H1 (cell line): ENCODE measurements around the gene TXN2. TPM values are rescaled to one million over a fixed set of nuclear protein-coding genes. Genes with fewer than 3 reads are reported as not detected.
A peak's percentile ranks its signal among the peaks of the same experiment; 100 is the strongest.

Source experiments
- CTCF ChIA-PET: fragments of 300-600 bp; sonication (Branson Sonifier 250); formaldehyde crosslinking; loops from one replicate; lab custom pipeline; 2021; ENCODE audit not compliant: partially characterized antibody; lab: Charles Lee
- POLR2A ChIA-PET: fragments of 300-600 bp; sonication (Branson Sonifier 250); formaldehyde crosslinking; loops from one replicate; lab custom pipeline; 2021; ENCODE audit warnings: inconsistent platforms; ENCODE audit not compliant: partially characterized antibody; lab: Charles Lee
- DNase-seq, 2 experiments: peaks; one replicate each; pipeline versions ENCODE4 v3.0.0 to v3.0.0-alpha.2; 2010 to 2022; ENCODE audit warnings: low spot score in 2 of 2, low read depth in 1 of 2, mixed read lengths in 1 of 2
- FAIRE-seq: peaks from 2 replicates; lab custom pipeline; 2011; peaks lifted over from hg19 to GRCh38; lab: Jason Lieb, UNC
- H2AFZ ChIP-seq: 2 replicates; pipeline ENCODE4 v1.8.1; 2012; ENCODE audit warnings: low read length, inconsistent platforms
- H2AK5ac ChIP-seq: 2 replicates; pipeline ENCODE4 v1.6.1; 2013; ENCODE audit warnings: low read depth, low read length
- H2BK120ac ChIP-seq: replicated peaks from 2 replicates; pipeline ENCODE3; 2013; ENCODE audit warnings: low read depth, low read length, inconsistent platforms
- H2BK12ac ChIP-seq: 2 replicates; pipeline ENCODE4 v1.6.1; 2013; ENCODE audit warnings: low read depth, low read length
- H2BK15ac ChIP-seq: 2 replicates; pipeline ENCODE4 v1.6.1; 2013; ENCODE audit warnings: low read length
- H2BK20ac ChIP-seq: 2 replicates; pipeline ENCODE4 v1.6.1; 2013; ENCODE audit warnings: low read length
- H2BK5ac ChIP-seq: 2 replicates; pipeline ENCODE4 v1.6.1; 2013; ENCODE audit warnings: low read depth, low read length
- H3K14ac ChIP-seq: 2 replicates; pipeline ENCODE4 v1.6.1; 2013; ENCODE audit warnings: inconsistent platforms; ENCODE audit not compliant: insufficient read length
- H3K18ac ChIP-seq: 2 replicates; pipeline ENCODE4 v1.6.1; 2013; ENCODE audit warnings: low read length; ENCODE audit errors: extremely low read depth
- H3K23ac ChIP-seq: 2 replicates; pipeline ENCODE4 v1.6.1; 2013; ENCODE audit warnings: inconsistent platforms; ENCODE audit not compliant: insufficient read length
- H3K23me2 ChIP-seq: 2 replicates; pipeline ENCODE4 v1.6.1; 2013; ENCODE audit warnings: low read depth, low read length
- H3K27ac ChIP-seq: 2 replicates; pipeline ENCODE4 v1.6.1; 2011; ENCODE audit warnings: low read depth, low read length, inconsistent platforms
- H3K27me3 ChIP-seq, 4 experiments: replicated peaks in 1 of 4; 1 replicate in 1 of 4; 2 replicates in 3 of 4; pipeline versions ENCODE4 v1.6.1 to v1.8.1; 2011 to 2013; ENCODE audit warnings: low read length in 3 of 4, mild to moderate bottlenecking in 3 of 4, inconsistent platforms in 2 of 4, mixed read lengths in 2 of 4, moderate library complexity in 1 of 4; ENCODE audit not compliant: control insufficient read depth in 3 of 4, insufficient read depth in 3 of 4; ENCODE audit errors: extremely low read depth in 1 of 4
- H3K36me3 ChIP-seq, 4 experiments: 2 replicates each; pipeline versions ENCODE4 v1.6.1 to v1.8.1; 2011 to 2013; ENCODE audit warnings: mild to moderate bottlenecking in 4 of 4, low read length in 3 of 4, moderate library complexity in 2 of 4, control low read depth in 1 of 4, inconsistent platforms in 1 of 4; ENCODE audit not compliant: insufficient read depth in 4 of 4, control insufficient read depth in 2 of 4
- H3K4ac ChIP-seq: replicated peaks from 2 replicates; pipeline ENCODE3; 2013; ENCODE audit warnings: low read length, low read depth, mixed read lengths, inconsistent platforms; ENCODE audit not compliant: insufficient read length
- H3K4me1 ChIP-seq, 4 experiments: replicated peaks in 1 of 4; 1 replicate in 1 of 4; 2 replicates in 3 of 4; pipeline versions ENCODE4 v1.6.1 to v1.8.1; 2011 to 2013; ENCODE audit warnings: low read length in 3 of 4, inconsistent platforms in 2 of 4, mixed read lengths in 1 of 4; ENCODE audit not compliant: insufficient read depth in 4 of 4, control insufficient read depth in 3 of 4
- H3K4me2 ChIP-seq, 2 experiments: 2 replicates each; pipeline versions ENCODE4 v1.6.1 to v1.8.1; 2011 to 2013; ENCODE audit warnings: low read depth in 2 of 2, low read length in 2 of 2, control low read depth in 1 of 2, inconsistent platforms in 1 of 2, mild to moderate bottlenecking in 1 of 2; ENCODE audit not compliant: insufficient read depth in 1 of 2
- H3K4me3 ChIP-seq, 4 experiments: fragments of 200-600, 300-600 bp in 1 of 4; sonication (generic), shearing (Covaris generic), sonication (Bioruptor Twin) in 1 of 4; 2 replicates each; pipeline versions ENCODE4 v1.5.1 to v1.8.1; 2011 to 2016; ENCODE audit warnings: low read length in 4 of 4, low read depth in 3 of 4, control low read depth in 2 of 4, inconsistent platforms in 2 of 4, mild to moderate bottlenecking in 2 of 4, mixed read lengths in 1 of 4, moderate library complexity in 1 of 4; ENCODE audit not compliant: insufficient read depth in 2 of 4; ENCODE audit errors: extremely low read depth in 1 of 4
- H3K56ac ChIP-seq: replicated peaks from 2 replicates; pipeline ENCODE3; 2013; ENCODE audit warnings: low read depth, mild to moderate bottlenecking, mixed read lengths, low read length, inconsistent platforms; ENCODE audit not compliant: insufficient read length
- H3K79me1 ChIP-seq: 2 replicates; pipeline ENCODE4 v1.6.1; 2013; ENCODE audit warnings: low read depth, low read length, control low read depth
- H3K79me2 ChIP-seq, 2 experiments: 2 replicates each; pipeline versions ENCODE4 v1.6.1 to v1.8.1; 2012 to 2013; ENCODE audit warnings: low read length in 2 of 2, mild to moderate bottlenecking in 2 of 2, inconsistent platforms in 1 of 2; ENCODE audit not compliant: insufficient read depth in 2 of 2, control insufficient read depth in 1 of 2
- H3K9ac ChIP-seq, 4 experiments: replicated peaks in 1 of 4; 1 replicate in 1 of 4; 2 replicates in 3 of 4; pipeline versions ENCODE4 v1.6.1 to v1.8.1; 2011 to 2013; ENCODE audit warnings: low read depth in 3 of 4, low read length in 3 of 4, control low read depth in 2 of 4, mild to moderate bottlenecking in 2 of 4, moderate library complexity in 2 of 4, inconsistent platforms in 1 of 4; ENCODE audit errors: extremely low read depth in 1 of 4
- H3K9me3 ChIP-seq, 2 experiments: 2 replicates each; pipeline versions ENCODE4 v1.6.1 to v1.8.1; 2012 to 2013; ENCODE audit warnings: mild to moderate bottlenecking in 2 of 2, moderate library complexity in 2 of 2, control low read depth in 1 of 2, inconsistent platforms in 1 of 2, low read depth in 1 of 2, low read length in 1 of 2, mixed read lengths in 1 of 2; ENCODE audit not compliant: insufficient read depth in 2 of 2
- H4K20me1 ChIP-seq, 2 experiments: replicated peaks in 1 of 2; 2 replicates each; pipeline versions ENCODE3 to v1.8.1; 2011 to 2013; ENCODE audit warnings: inconsistent platforms in 2 of 2, low read length in 2 of 2, mild to moderate bottlenecking in 1 of 2; ENCODE audit not compliant: insufficient read depth in 2 of 2, control insufficient read depth in 1 of 2
- H4K5ac ChIP-seq: 2 replicates; pipeline ENCODE4 v1.6.1; 2013; ENCODE audit warnings: low read length, low read depth, mixed read lengths, inconsistent platforms; ENCODE audit not compliant: insufficient read length
- H4K8ac ChIP-seq: 2 replicates; pipeline ENCODE4 v1.8.0; 2013; ENCODE audit warnings: mild to moderate bottlenecking, moderate library complexity, low read length, inconsistent platforms; ENCODE audit not compliant: insufficient read depth; ENCODE audit errors: extremely low read depth
- H4K91ac ChIP-seq: replicated peaks from 2 replicates; pipeline ENCODE3; 2013; ENCODE audit warnings: low read length, mixed read lengths, inconsistent platforms; ENCODE audit not compliant: insufficient read length
- ASH2L ChIP-seq: fragments of 200-600, 300-600 bp; sonication (generic); IDR thresholded peaks from one replicate; pipeline ENCODE4 v1.7.1; 2017; ENCODE audit warnings: low read length
- CHD1 ChIP-seq: IDR thresholded peaks from 2 replicates; pipeline ENCODE4 v1.6.1; 2012; ENCODE audit warnings: low read depth, low read length, improper control_type of control experiment
- CHD2 ChIP-seq: IDR thresholded peaks from 2 replicates; pipeline ENCODE4 v1.6.1; 2012; ENCODE audit warnings: low read length, improper control_type of control experiment
- CTCF ChIP-seq, 3 experiments: IDR thresholded peaks; 1 replicate in 2 of 3; 2 replicates in 1 of 3; pipeline versions ENCODE4 v1.5.1 to v1.6.1; 2011; ENCODE audit warnings: low read length in 3 of 3, mild to moderate bottlenecking in 3 of 3, inconsistent platforms in 2 of 3, low read depth in 1 of 3, moderate library complexity in 1 of 3; ENCODE audit not compliant: insufficient read depth in 1 of 3; ENCODE audit errors: control extremely low read depth in 1 of 3
- JUND ChIP-seq: IDR thresholded peaks from 2 replicates; pipeline ENCODE4 v1.6.1; 2011; ENCODE audit warnings: mild to moderate bottlenecking, improper control_type of control experiment, low read length
- RBBP5 ChIP-seq: IDR thresholded peaks from 2 replicates; pipeline ENCODE4 v1.7.1; 2012; ENCODE audit warnings: low read depth, mild to moderate bottlenecking, inconsistent platforms, low read length, moderate library complexity, borderline replicate concordance
- RNF2 ChIP-seq: fragments of 200-900, 300-1000 bp; sonication (generic); IDR thresholded peaks from 2 replicates; pipeline ENCODE4 v1.7.1; 2016; ENCODE audit warnings: borderline replicate concordance, low read depth, mild to moderate bottlenecking, antibody characterized with exemption, low read length; ENCODE audit not compliant: poor library complexity, severe bottlenecking; ENCODE audit errors: missing control alignments
- RXRA ChIP-seq: IDR thresholded peaks from 2 replicates; pipeline ENCODE4 v1.6.1; 2011; ENCODE audit warnings: low read depth, mild to moderate bottlenecking, low read length, moderate library complexity; ENCODE audit not compliant: insufficient read depth
- SUZ12 ChIP-seq: fragments of 200-600 bp; sonication (generic); IDR thresholded peaks from 2 replicates; pipeline ENCODE4 v1.6.1; 2012; ENCODE audit warnings: mild to moderate bottlenecking, inconsistent platforms, low read length, moderate library complexity, mixed read lengths
- WGBS, 2 experiments: shearing (Covaris generic) in 1 of 2; methylation state at CpG; one replicate each; pipeline versions ENCODE4 v1.1.6 to v1.1.7; 2013 to 2015; ENCODE audit warnings: low lambda C conversion rate in 2 of 2, mixed read lengths in 2 of 2, inconsistent platforms in 1 of 2, low coverage in 1 of 2, missing lambda C conversion rate in 1 of 2; ENCODE audit not compliant: insufficient replicate concordance in 2 of 2, insufficient coverage in 1 of 2, insufficient read length in 1 of 2; ENCODE audit errors: extremely low coverage in 1 of 2, missing lambda C conversion rate in 1 of 2; 5-methylcytosine and 5-hydroxymethylcytosine counted together
- polyA plus RNA-seq, 7 experiments: library from polyadenylated mRNA; depleted of rRNA in 3 of 7; stranded (reverse) in 5 of 7; unstranded in 2 of 7; fragments of >200 nt in 5 of 7; fragments of 200-250 nt in 2 of 7; gene quantifications; 1 replicate in 5 of 7; 2 replicates in 1 of 7; 4 replicates in 1 of 7; pipeline versions ENCODE4 v1.2.1 to v1.2.3, GENCODE V29; 2011 to 2013; ENCODE audit warnings: missing spikeins in 2 of 7, mixed read lengths in 2 of 7
- total RNA-seq: library from RNA; stranded (reverse); fragmentation: NEBNext Ultra II Directional; extraction: Animal tissue kit (Norgen Biotek cat#: 25700); gene quantifications from 2 replicates; pipeline ENCODE4 v1.2.1, GENCODE V29; 2021

Gene TXN2
- total and polyA plus RNA-seq, 2 of the 8 experiments (the other 6 are each of a cell fraction or from before 2014, with no cell fraction given): 47.5 to 116 TPM

GRCh38 chr22:36430863-36431262, 50.6 kb downstream of the TXN2 start:
- Histone ChIP-seq H3K14ac (no peak overlapping the region), H3K4ac (no peak overlapping the region), H3K4me3 (no peak overlapping the region), H3K27ac (no peak overlapping the region), H4K5ac (no peak overlapping the region), H3K9ac (no peak overlapping the region), H4K91ac (no peak overlapping the region), H3K27me3 (no peaks in the 10 kb centered on the region), H3K23ac (no peak overlapping the region), H3K4me1 (peaks cover 1 to 36% (median 19%) of the 10 kb centered on the region in 4 experiments), H2AK5ac (no peak overlapping the region), H3K79me1 (no peaks in the 10 kb centered on the region), H4K20me1 (no peaks in the 10 kb centered on the region), H2BK15ac (0 out of 2 replicates have a peak overlapping the region, but pooled peaks have one; percentile 53), H3K79me2 (no peaks in the 10 kb centered on the region), H3K18ac (no peak overlapping the region), H2BK20ac (no peak overlapping the region), H2BK120ac (no peak overlapping the region), H2AFZ (no peak overlapping the region), H3K36me3 (no peaks in the 10 kb centered on the region), H3K9me3 (no peaks in the 10 kb centered on the region), H3K23me2 (no peaks in the 10 kb centered on the region), H4K8ac (no peak overlapping the region), H2BK5ac (no peak overlapping the region; the same call in 1 of the 2 replicates), H3K4me2 (no peak overlapping the region), H3K56ac (no peak overlapping the region), H2BK12ac (peak overlapping the region; percentile 68; the same call in 1 of the 2 replicates)
- ChIA-PET POLR2A (interaction anchor here (1.2 kb wide), 1 partner anchor 12 kb away, joined by 4 read pairs; no protein-coding TSS in a partner anchor), CTCF (interaction anchor here (0.9 kb wide), 1 partner anchor 46 kb away, joined by 4 read pairs; no protein-coding TSS in a partner anchor)
- 91% methylated on average over 9 of the region's 9 CpGs; no CpG with 5 or more reads in 1 of the 2 experiments for WGBS, 2 experiments
- DNase-seq (no peak), FAIRE-seq (no peak)
- no peak for TF ChIP-seq CTCF (IDR thresholded peaks at IDR 0.05; ENCODE audit: control extremely low read depth in 1 of 3, insufficient read depth in 1 of 3, low read depth in 1 of 3, low read length in 3 of 3)
- TF ChIP-seq JUND: no peak
- no peak for TF ChIP-seq RNF2
- no peak for TF ChIP-seq CHD1
- TF ChIP-seq ASH2L: no peak
- TF ChIP-seq RBBP5: no peak
- no peak for TF ChIP-seq SUZ12
- no peak for TF ChIP-seq RXRA
- no peak for TF ChIP-seq CHD2
